ENCODE results near the gene SVIP.

- TF ChIP-seq CTCF (IDR thresholded peaks at IDR 0.05; ENCODE audit: low read depth, low read length, poor library complexity, severe bottlenecking) = peak; percentile 6
- no peak for TF ChIP-seq EZH2phosphoT487 (IDR thresholded peaks at IDR 0.05; ENCODE audit: borderline replicate concordance, low read length)
Measured at GRCh38 chr11:22830082-22830414, 447 bp upstream of the SVIP start.

All from DOHH2 (cell line).